Activated naive CD8-positive, alpha-beta T cell treated with anti-CD3 and anti-CD28 coated beads for 36 hours (primary cell): Measurements from ENCODE around the gene RGS5. TPM values are rescaled to one million over a fixed set of nuclear protein-coding genes. Genes with fewer than 3 reads are reported as not detected.
"Not testable (repeated sequence)": the region's sequence is repeated elsewhere in the genome, so short reads cannot be mapped to it uniquely, and the experiment has no call there.

Experiments used
- DNase-seq: peaks from one replicate; pipeline ENCODE4 v3.0.0; 2021
- H3K27ac Mint-ChIP-seq: one replicate; pipeline ENCODE4 v1.8.0; 2022; ENCODE audit warnings: mild to moderate bottlenecking, moderate library complexity, mixed read lengths
- H3K27me3 Mint-ChIP-seq: one replicate; pipeline ENCODE4 v1.8.0; 2022; ENCODE audit warnings: mild to moderate bottlenecking, mixed read lengths
- H3K36me3 Mint-ChIP-seq: one replicate; pipeline ENCODE4 v1.8.0; 2021; ENCODE audit warnings: mild to moderate bottlenecking, mixed read lengths
- H3K4me1 Mint-ChIP-seq: one replicate; pipeline ENCODE4 v1.8.0; 2021; ENCODE audit warnings: mixed read lengths
- H3K4me3 Mint-ChIP-seq: one replicate; pipeline ENCODE4 v1.8.0; 2022; ENCODE audit warnings: mild to moderate bottlenecking, moderate library complexity, mixed read lengths
- H3K9me3 Mint-ChIP-seq: one replicate; pipeline ENCODE4 v1.8.0; 2022; ENCODE audit warnings: mixed read lengths
- total RNA-seq, 2 experiments: library from RNA; stranded (reverse); gene quantifications; one replicate each; pipeline ENCODE4 v1.2.3, GENCODE V29; 2021

Gene RGS5, protein sequence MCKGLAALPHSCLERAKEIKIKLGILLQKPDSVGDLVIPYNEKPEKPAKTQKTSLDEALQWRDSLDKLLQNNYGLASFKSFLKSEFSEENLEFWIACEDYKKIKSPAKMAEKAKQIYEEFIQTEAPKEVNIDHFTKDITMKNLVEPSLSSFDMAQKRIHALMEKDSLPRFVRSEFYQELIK
- total RNA-seq = 1 to 10 TPM; 2.0 to 4.0 TPM

DNA sequence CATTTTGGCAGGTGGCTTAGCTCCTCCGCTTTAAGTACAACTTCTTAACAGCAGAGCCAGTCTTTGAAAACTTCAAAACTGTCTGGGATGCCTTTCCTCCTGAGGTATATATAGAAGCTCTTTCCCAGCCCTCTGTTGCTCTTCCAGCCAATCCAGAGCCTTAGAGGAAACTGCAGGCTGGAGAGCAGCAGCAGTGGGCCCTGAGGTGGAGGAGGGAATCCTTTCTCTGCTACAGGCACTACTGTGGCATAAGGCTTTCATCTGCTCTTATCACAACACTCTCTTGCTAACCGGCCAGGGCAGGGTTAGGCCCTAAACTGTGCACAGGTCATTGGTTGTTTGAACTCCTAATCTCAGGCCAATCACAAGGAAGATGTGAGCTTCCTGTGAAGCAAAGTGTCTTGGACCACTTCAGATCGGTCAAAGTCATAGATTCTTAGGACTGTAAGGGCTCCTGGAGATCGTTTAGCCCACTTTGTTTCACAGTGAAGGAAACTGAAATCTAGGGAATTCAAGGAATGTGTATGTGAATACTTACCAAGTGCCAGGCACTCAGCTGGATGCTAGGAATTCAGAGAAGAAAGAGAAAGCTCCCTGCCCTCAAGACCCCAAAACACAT, at the start of gene RGS5:
RGS5 (minus strand) TSS at position 84 of the 619 bp plus-strand sequence; CDS start at position 3, 81 bp downstream.
- no peak within 1 kb of the TSS for H3K27ac Mint-ChIP-seq
- DNase-seq = no peak
- no peak within 1 kb of the TSS for H3K4me3 Mint-ChIP-seq
- no peaks in the 10 kb centered on the region for H3K27me3 Mint-ChIP-seq
- H3K9me3 Mint-ChIP-seq = no peaks in the 10 kb centered on the region
- no peaks in the 10 kb centered on the region for H3K36me3 Mint-ChIP-seq
- no peaks in the 10 kb centered on the region for H3K4me1 Mint-ChIP-seq

DNA sequence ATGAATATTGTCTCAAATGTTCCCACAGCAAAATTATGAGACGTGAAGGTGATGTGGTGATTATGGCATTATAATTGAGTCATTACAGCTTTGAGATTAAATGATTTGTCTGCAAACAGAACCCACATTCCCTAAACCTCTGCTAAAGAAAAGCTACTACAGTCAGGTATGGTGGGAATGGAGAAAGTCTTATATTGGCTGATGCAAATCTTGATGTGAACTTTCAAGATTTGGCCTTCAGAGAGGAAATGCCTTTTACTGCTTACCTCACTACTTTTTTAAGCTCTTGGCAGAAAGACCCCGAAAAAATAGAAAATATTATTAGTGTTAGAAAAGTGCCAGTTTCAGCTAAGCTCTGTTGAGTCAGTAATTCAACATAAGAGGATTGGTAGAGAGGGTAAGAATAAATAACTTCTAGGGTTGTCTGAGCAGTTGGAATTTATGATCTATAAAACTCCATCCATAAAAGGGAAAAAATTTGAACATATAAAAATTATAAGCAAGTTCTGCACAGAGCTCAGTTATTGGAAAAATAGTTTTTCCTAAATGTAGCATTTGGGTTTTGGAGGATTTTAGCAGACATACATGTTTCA, 47.8 kb upstream of the RGS5 start:
- H3K9me3 Mint-ChIP-seq = peaks cover 2% of the 10 kb centered on the region
- no peak overlapping the region for H3K27ac Mint-ChIP-seq
- H3K4me1 Mint-ChIP-seq = no peaks in the 10 kb centered on the region
- H3K36me3 Mint-ChIP-seq = peaks cover 13% of the 10 kb centered on the region
- no peaks in the 10 kb centered on the region for H3K27me3 Mint-ChIP-seq
- DNase-seq = no peak
- H3K4me3 Mint-ChIP-seq = no peak overlapping the region

DNA sequence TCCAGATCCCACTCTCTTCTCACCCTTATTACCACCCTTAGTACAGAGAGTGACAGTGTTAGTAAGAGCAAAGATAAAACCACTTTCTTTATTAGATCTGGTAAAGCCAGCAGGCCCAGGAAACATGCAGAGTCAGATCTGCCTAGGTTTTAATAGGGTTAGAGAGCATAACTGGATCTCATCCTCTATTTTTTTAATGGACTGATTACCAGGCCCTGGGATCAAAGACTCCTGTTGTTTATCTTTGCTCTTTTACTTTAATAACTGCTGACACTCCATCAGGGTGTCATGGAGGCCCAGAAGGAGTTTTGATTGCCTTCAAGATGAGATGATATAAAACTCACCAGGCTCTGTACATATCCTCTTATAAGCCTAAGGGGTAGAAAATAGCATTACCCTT, 45.3 kb upstream of the RGS5 start:
- H3K4me1 Mint-ChIP-seq = no peaks in the 10 kb centered on the region
- H3K27ac Mint-ChIP-seq = no peak overlapping the region
- no peaks in the 10 kb centered on the region for H3K27me3 Mint-ChIP-seq
- DNase-seq = no peak
- peaks cover 2% of the 10 kb centered on the region for H3K9me3 Mint-ChIP-seq
- no peak overlapping the region for H3K4me3 Mint-ChIP-seq
- peaks cover 9% of the 10 kb centered on the region for H3K36me3 Mint-ChIP-seq

DNA sequence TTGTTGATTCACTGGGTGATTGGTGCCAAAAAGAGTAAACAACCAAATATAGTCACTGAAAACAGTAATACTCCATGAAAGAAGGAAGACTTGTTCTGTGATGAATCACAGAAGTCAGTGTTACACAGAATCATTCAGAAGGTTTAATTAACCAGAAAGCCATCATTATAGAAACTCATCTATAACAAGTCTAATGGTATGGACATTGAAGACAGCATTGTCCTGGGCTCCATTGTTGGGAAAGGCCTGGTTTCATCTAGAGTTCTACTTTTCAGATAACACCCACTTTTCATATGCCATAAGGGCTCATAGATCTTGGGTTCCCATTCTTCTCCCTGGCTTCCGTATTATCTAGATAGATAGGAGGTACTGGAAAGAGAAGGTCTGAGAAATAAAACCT, 41.9 kb upstream of the RGS5 start:
- not testable (repeated sequence) for H3K27me3 Mint-ChIP-seq, H3K4me3 Mint-ChIP-seq, H3K9me3 Mint-ChIP-seq, DNase-seq, H3K27ac Mint-ChIP-seq, H3K4me1 Mint-ChIP-seq
- H3K36me3 Mint-ChIP-seq = peaks cover 12% of the 10 kb centered on the region

DNA sequence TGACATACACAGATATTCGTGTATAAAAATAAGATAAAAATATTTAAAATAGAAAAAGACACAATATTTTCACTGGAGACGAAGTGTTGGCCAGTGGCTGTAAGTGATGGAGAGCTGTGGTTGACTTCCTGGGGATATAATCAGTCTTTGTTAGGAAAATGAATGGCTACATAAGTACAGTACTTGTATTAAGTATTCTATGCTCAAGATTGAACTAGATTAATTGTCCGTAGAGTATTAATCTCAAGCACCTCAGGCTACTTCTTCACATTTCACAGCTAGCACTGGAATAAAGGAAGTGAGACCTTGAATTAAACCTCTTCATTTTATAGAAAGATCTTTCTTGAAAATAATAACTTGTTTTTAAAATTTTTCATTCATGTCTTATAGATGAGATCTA, 39.0 kb upstream of the RGS5 start:
- Mint-ChIP-seq H3K4me1 (no peaks in the 10 kb centered on the region), H3K27ac (no peak overlapping the region), H3K4me3 (no peak overlapping the region), H3K36me3 (peaks cover 7% of the 10 kb centered on the region), H3K9me3 (peaks cover 2% of the 10 kb centered on the region), H3K27me3 (no peaks in the 10 kb centered on the region)
- no peak for DNase-seq

DNA sequence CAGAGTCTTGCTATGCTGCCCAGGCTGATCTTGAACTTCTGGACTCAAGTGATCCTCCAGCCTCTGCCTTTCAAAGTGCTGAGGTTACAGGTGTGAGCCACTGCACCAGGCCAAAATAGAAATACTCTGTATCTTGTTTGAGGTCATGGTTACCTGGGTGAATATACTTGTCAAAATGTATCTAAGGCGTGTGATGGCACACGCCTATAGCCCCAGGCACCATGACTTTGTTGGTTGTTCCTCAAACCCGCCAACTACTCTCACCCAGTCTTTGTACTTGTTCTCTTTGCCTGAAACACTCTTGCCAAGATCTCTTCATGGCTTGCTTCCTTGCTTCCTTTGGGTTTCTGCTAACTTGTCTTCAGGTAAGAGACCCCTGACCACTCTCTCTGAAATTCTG, 38.0 kb upstream of the RGS5 start:
- H3K27me3 Mint-ChIP-seq = no peaks in the 10 kb centered on the region
- no peaks in the 10 kb centered on the region for H3K4me1 Mint-ChIP-seq
- H3K9me3 Mint-ChIP-seq = peaks cover 1% of the 10 kb centered on the region
- H3K4me3 Mint-ChIP-seq = no peak overlapping the region
- peaks cover 6% of the 10 kb centered on the region for H3K36me3 Mint-ChIP-seq
- no peak overlapping the region for H3K27ac Mint-ChIP-seq
- DNase-seq = no peak

DNA sequence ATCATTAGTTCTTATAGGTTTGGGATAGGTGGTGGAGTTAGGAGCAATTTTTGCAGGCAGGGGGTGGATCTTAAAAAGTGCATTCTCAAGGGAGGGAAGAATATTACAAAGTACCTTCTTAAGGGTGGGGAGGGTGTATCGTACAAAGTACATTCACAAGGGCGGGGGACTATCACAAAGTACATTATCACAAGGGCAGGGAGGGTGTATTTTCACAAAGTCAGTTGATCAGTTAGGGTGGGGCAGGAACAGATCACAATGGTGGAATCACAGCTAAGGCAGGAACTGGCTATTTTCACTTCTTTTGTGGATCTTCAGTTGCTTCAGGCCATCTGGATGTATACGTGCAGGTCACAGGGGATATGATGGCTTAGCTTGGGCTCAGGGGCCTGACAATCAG, 30.9 kb upstream of the RGS5 start:
- H3K9me3 Mint-ChIP-seq, H3K27ac Mint-ChIP-seq, H3K4me1 Mint-ChIP-seq, H3K36me3 Mint-ChIP-seq, H3K4me3 Mint-ChIP-seq, DNase-seq, H3K27me3 Mint-ChIP-seq: not testable (repeated sequence)

DNA sequence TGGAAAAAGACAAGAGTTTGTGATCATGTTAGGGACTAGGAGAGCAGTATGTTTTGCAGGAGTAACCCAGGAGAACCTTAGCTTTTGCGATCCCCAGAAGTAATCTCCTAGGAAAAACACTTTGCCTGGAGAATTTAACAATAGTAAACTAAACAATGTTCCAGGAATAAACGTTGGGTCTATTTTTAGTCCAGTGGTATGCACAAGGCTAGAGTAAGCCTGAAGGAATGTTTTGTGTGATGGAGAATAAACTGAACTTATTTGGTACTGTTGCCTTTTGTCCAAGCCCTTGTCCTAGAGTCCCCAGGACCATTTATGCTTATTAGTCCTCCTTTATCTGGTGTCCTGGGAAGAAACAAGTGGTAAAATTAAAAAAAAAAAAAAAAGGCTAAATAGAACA, 28.7 kb upstream of the RGS5 start:
- H3K9me3 Mint-ChIP-seq = peaks cover 8% of the 10 kb centered on the region
- H3K36me3 Mint-ChIP-seq = peaks cover 4% of the 10 kb centered on the region
- no peaks in the 10 kb centered on the region for H3K4me1 Mint-ChIP-seq
- H3K27me3 Mint-ChIP-seq = no peaks in the 10 kb centered on the region
- no peak for DNase-seq
- no peak overlapping the region for H3K27ac Mint-ChIP-seq
- no peak overlapping the region for H3K4me3 Mint-ChIP-seq

DNA sequence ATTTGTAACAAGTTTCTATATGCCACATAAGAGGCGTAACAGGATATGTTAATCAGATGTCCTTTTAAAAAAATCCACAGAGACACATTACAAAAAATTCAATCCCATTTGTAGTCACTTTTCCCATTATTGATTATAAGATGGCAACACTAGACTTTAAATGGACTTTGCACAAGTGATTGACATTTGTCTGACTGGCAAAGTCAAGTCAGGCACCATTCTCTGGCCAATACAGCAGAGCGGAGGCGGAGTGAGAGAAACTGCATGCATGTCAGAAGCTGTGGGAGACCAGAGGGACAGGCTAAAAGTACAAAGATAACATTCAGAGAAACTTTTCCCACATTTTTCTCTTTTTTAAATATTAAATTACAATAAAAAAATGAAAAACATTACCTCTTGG, 28.1 kb upstream of the RGS5 start:
- DNase-seq = no peak
- Mint-ChIP-seq H3K27me3 (no peaks in the 10 kb centered on the region), H3K9me3 (peaks cover 8% of the 10 kb centered on the region), H3K36me3 (peaks cover 4% of the 10 kb centered on the region), H3K4me1 (no peaks in the 10 kb centered on the region), H3K27ac (no peak overlapping the region), H3K4me3 (no peak overlapping the region)

DNA sequence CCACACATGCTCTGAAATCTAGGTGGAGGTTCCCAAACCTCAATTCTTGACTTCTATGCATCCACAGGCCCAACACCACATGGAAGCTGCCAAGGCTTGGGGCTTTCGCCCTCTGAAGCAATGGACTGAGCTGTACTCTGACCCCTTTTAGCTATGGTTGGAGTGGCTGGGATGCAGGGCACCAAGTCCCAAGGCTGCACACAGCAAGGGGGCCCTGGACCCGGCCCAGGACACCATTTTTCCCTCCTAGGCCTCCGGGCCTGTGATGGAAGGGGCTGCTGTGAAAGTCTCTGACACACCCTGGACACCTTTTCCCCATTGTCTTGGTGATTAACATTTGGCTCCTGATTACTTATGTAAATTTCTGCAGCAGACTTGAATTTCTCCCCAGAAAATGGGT, 25.6 kb upstream of the RGS5 start:
- not testable (repeated sequence) for H3K36me3 Mint-ChIP-seq, H3K4me1 Mint-ChIP-seq, DNase-seq, H3K27me3 Mint-ChIP-seq, H3K9me3 Mint-ChIP-seq, H3K27ac Mint-ChIP-seq, H3K4me3 Mint-ChIP-seq

DNA sequence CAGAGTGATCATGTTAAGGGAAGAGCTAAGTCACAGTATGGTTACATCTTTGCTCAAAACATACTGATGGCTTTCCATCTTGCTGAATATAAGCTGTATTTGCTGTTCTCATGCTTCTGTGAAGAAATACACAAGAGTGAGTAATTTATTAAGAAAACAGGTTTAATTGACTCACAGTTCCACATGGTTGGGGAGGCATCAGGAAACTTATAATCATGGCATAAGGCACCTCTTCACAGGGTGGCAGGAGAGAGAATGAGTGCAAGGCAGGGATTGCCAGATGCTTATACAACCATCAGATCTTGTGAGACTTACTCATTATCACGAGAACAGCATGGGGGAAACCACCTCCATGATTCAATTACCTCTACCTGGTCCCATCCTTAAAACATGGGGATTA, 24.4 kb upstream of the RGS5 start:
- no peak for DNase-seq
- no peaks in the 10 kb centered on the region for H3K27me3 Mint-ChIP-seq
- H3K36me3 Mint-ChIP-seq = peaks cover 4% of the 10 kb centered on the region
- no peak overlapping the region for H3K4me3 Mint-ChIP-seq
- H3K4me1 Mint-ChIP-seq = no peaks in the 10 kb centered on the region
- H3K27ac Mint-ChIP-seq = no peak overlapping the region
- peaks cover 8% of the 10 kb centered on the region for H3K9me3 Mint-ChIP-seq

DNA sequence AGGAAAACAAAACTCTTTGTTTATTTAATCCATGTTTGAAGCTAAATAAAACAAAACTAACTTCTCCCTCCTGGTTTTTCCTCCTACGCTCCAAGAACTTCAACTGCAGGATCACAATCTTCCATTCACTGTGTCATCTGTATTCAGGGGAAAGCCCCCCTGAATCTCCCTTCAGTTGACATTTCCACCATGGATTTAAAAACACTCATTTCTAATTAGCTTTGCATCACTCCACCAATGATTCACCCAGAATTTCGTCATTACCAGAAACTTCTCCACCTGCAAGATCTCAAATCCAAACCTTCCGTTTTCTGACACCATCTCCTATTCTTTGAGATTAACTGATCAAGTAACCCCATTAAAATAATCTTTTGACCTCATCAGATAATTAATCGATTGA, 10.9 kb upstream of the RGS5 start:
- H3K9me3 Mint-ChIP-seq = no peaks in the 10 kb centered on the region
- DNase-seq = no peak
- H3K36me3 Mint-ChIP-seq = no peaks in the 10 kb centered on the region
- H3K27me3 Mint-ChIP-seq = no peaks in the 10 kb centered on the region
- H3K4me1 Mint-ChIP-seq = no peaks in the 10 kb centered on the region
- no peak overlapping the region for H3K4me3 Mint-ChIP-seq
- no peak overlapping the region for H3K27ac Mint-ChIP-seq

DNA sequence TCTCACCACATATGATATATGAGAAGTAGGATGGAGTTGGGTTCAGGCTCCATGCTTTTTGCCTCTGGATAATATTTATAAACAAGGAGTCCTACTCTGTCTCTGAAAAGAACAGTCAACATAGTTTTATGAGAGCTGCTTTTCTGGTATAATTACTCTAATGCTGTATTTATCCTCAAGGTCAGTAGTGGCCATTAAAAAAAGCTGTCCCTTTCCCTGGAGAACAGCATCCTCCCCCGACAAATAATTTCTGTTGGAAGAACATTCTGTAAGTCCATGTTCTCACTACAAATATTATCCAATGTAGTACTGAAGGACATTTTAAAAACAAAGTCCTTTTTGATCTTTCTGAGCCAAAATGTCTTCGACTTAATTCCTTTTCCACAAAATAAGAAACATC, 9.0 kb upstream of the RGS5 start:
- no peak overlapping the region for H3K4me3 Mint-ChIP-seq
- no peak overlapping the region for H3K27ac Mint-ChIP-seq
- no peak for DNase-seq
- no peaks in the 10 kb centered on the region for H3K9me3 Mint-ChIP-seq
- H3K4me1 Mint-ChIP-seq = no peaks in the 10 kb centered on the region
- H3K27me3 Mint-ChIP-seq = no peaks in the 10 kb centered on the region
- H3K36me3 Mint-ChIP-seq = no peaks in the 10 kb centered on the region

DNA sequence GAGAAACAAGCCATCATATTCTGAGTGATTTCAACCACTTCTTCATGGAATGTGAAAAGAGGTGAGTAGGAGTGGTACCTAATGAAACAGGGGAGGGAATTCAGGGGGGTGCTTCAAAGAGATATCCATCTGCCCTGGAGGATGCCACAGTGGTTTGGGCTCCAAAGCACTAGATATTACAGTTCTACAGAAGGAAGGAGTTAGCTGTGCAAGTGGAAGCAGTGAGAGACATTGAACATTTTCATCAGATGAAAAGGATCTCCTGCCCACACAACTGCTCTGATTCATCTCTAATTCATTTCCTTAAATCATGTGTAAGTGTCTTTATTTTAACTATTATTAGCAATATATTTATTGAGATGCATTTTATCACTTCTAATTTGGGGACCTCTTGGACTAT, 2.8 kb upstream of the RGS5 start:
- Mint-ChIP-seq H3K4me1 (no peaks in the 10 kb centered on the region), H3K27me3 (no peaks in the 10 kb centered on the region), H3K9me3 (no peaks in the 10 kb centered on the region), H3K36me3 (no peaks in the 10 kb centered on the region), H3K4me3 (no peak overlapping the region), H3K27ac (no peak overlapping the region)
- DNase-seq = no peak

DNA sequence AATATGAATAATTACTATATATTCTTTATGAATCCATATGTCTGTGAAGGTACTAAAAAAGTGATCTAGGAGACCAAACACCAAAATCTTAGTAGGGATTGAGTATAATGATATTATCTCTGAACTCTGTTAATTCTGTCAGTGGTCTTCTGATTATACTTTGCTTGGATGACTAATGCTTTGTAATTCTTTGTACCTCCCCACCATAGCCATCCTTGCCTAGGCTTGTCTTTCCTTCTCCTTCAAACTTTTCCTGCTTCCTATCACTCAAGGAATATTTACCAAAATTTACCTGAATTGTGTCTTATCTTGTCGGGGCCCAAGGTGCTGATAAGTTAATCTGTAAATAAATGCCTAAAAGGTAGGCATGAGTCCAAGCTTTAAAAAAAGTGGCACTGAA, 845 bp upstream of the RGS5 start:
- no peak for DNase-seq
- Mint-ChIP-seq H3K27ac (no peak overlapping the region), H3K9me3 (no peaks in the 10 kb centered on the region), H3K36me3 (no peaks in the 10 kb centered on the region), H3K4me3 (no peak overlapping the region), H3K4me1 (no peaks in the 10 kb centered on the region), H3K27me3 (no peaks in the 10 kb centered on the region)

DNA sequence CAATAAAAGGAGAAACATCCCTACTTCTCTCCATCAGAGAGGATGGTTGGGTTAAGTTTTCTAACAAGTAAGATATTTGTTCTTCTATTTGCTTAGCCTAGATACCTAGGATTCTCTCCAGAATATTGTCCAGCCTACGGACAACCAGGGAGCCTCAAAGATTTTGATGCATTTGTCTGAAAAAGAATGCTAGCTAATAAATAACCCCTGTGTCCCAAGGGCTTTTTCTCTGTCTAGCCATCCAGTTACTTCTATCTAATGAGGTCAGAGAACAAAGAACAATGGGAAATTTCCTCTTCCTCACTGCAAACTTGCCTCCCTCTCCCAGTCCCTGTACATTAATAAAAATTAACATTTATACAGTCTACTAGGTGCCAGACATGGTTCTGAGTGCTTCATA, 810 bp downstream of the RGS5 start:
- no peak for DNase-seq
- no peaks in the 10 kb centered on the region for H3K27me3 Mint-ChIP-seq
- H3K27ac Mint-ChIP-seq = no peak overlapping the region

More for the DNA sequence above, 810 bp downstream of the RGS5 start:
- H3K9me3 Mint-ChIP-seq = no peaks in the 10 kb centered on the region
- no peaks in the 10 kb centered on the region for H3K4me1 Mint-ChIP-seq
- no peaks in the 10 kb centered on the region for H3K36me3 Mint-ChIP-seq
- no peak overlapping the region for H3K4me3 Mint-ChIP-seq
